K562 (cell line): ENCODE data around the gene ADRA1B. TPM values are rescaled to one million over a fixed set of nuclear protein-coding genes. Genes with fewer than 3 reads are reported as not detected.

ENCODE experiments used
- ATAC-seq: fragments of 200-7000 bp; cut with Tn5 transposase; 3 replicates; pipeline ENCODE4 v1.9.1; 2020; ENCODE audit warnings: moderate library complexity
- BruUV-seq: library from RNA; stranded (reverse); fragments of 400-500 nt; replicated peaks from 2 replicates; lab custom pipeline; 2021; lab: Mats Ljungman, UMichigan
- CTCF ChIA-PET: fragments of 300-600 bp; formaldehyde crosslinking; extraction: SDS; loops from one replicate; lab custom pipeline; 2021; ENCODE audit warnings: low intra/inter-chr PET ratio; lab: Yijun Ruan, JAX
- POLR2A ChIA-PET: fragments of 300-600, 350-650 bp; sonication (Branson Sonifier 250); formaldehyde crosslinking; extraction: SDS; loops from one replicate; lab custom pipeline; 2021; ENCODE audit warnings: antibody characterized with exemption, inconsistent platforms; lab: Yijun Ruan, JAX
- DNase-seq, 4 experiments: peaks; one replicate each; pipeline versions ENCODE4 v3.0.0 to v3.0.0-alpha.2; 2011 to 2018; ENCODE audit warnings: low spot score in 3 of 4, mixed read lengths in 3 of 4; ENCODE audit errors: extremely low read depth in 1 of 4
- FAIRE-seq: peaks from 2 replicates; lab custom pipeline; 2011; peaks lifted over from hg19 to GRCh38; lab: Jason Lieb, UNC
- H2AFZ ChIP-seq: 2 replicates; pipeline ENCODE4 v1.6.0; 2011; ENCODE audit warnings: low read depth, low read length, control low read depth, inconsistent platforms
- H3K27ac ChIP-seq: fragments of 200-600 bp; 3 replicates; pipeline ENCODE4 v1.8.0; 2011; ENCODE audit warnings: low read depth, mild to moderate bottlenecking, control low read depth, inconsistent platforms, low read length, moderate library complexity, mixed read lengths; ENCODE audit errors: extremely low read depth
- H3K27me3 ChIP-seq, 2 experiments: fragments of 300-600 bp in 1 of 2; 2 replicates in 1 of 2; 3 replicates in 1 of 2; pipeline versions ENCODE4 v1.6.0 to v1.8.0; 2011; ENCODE audit warnings: inconsistent platforms in 2 of 2, low read length in 2 of 2, mild to moderate bottlenecking in 1 of 2, mixed read lengths in 1 of 2, moderate library complexity in 1 of 2; ENCODE audit not compliant: control insufficient read depth in 2 of 2, insufficient read depth in 2 of 2
- H3K36me3 ChIP-seq: fragments of 300-600 bp; 3 replicates; pipeline ENCODE4 v1.8.0; 2011; ENCODE audit warnings: mild to moderate bottlenecking, low read length, inconsistent platforms; ENCODE audit not compliant: control insufficient read depth, insufficient read depth
- H3K4me1 ChIP-seq, 2 experiments: fragments of 200-600 bp in 1 of 2; replicated peaks in 1 of 2; 2 replicates in 1 of 2; 3 replicates in 1 of 2; pipeline versions ENCODE4 v1.5.1 to v1.8.0; 2011; ENCODE audit warnings: inconsistent platforms in 2 of 2, low read length in 2 of 2, mild to moderate bottlenecking in 1 of 2, mixed read lengths in 1 of 2, moderate library complexity in 1 of 2; ENCODE audit not compliant: control insufficient read depth in 2 of 2, insufficient read depth in 2 of 2
- H3K4me2 ChIP-seq: 2 replicates; pipeline ENCODE4 v1.6.1; 2011; ENCODE audit warnings: low read length, control low read depth, inconsistent platforms, mixed read lengths; ENCODE audit not compliant: insufficient read depth
- H3K4me3 ChIP-seq: fragments of 200-600 bp; sonication (generic), shearing (Covaris generic); 2 replicates; pipeline ENCODE4 v1.5.1; 2016; ENCODE audit warnings: control low read depth, inconsistent platforms
- H3K79me2 ChIP-seq: fragments of 200-600 bp; 3 replicates; pipeline ENCODE4 v1.8.0; 2011; ENCODE audit warnings: low read length, inconsistent platforms; ENCODE audit not compliant: control insufficient read depth, insufficient read depth
- H3K9ac ChIP-seq, 2 experiments: 2 replicates each; pipeline versions ENCODE4 v1.6.0 to v1.6.1; 2011; ENCODE audit warnings: low read depth in 2 of 2, low read length in 2 of 2, control low read depth in 1 of 2, inconsistent platforms in 1 of 2, mild to moderate bottlenecking in 1 of 2, mixed read lengths in 1 of 2; ENCODE audit not compliant: insufficient read depth in 1 of 2
- H3K9me1 ChIP-seq: one replicate; pipeline ENCODE4 v1.6.0; 2011; ENCODE audit warnings: inconsistent platforms, mild to moderate bottlenecking, low read length, moderate library complexity; ENCODE audit not compliant: control insufficient read depth, insufficient read depth
- H3K9me3 ChIP-seq: replicated peaks from 2 replicates; pipeline ENCODE4 v1.5.1; 2011; ENCODE audit warnings: low read depth, low read length, inconsistent platforms; ENCODE audit not compliant: control insufficient read depth, insufficient read depth
- H4K20me1 ChIP-seq: replicated peaks from 2 replicates; pipeline ENCODE4 v1.6.1; 2011; ENCODE audit warnings: low read length, inconsistent platforms, mixed read lengths; ENCODE audit not compliant: control insufficient read depth, insufficient read depth
- ARNT ChIP-seq, 2 experiments: fragments of 450-650 bp; IDR thresholded peaks; 2 replicates each; pipeline ENCODE4 v1.6.1; 2016; ENCODE audit warnings: mild to moderate bottlenecking in 1 of 2
- ESRRA ChIP-seq: fragments of 450-650 bp; IDR thresholded peaks from 2 replicates; pipeline ENCODE4 v1.6.1; 2014; ENCODE audit warnings: low read depth, mild to moderate bottlenecking, moderate library complexity, borderline replicate concordance
- HNRNPLL ChIP-seq: fragments of 200-400 bp; formaldehyde crosslinking; IDR thresholded peaks from 2 replicates; pipeline ENCODE4 v1.6.1; 2017; ENCODE audit warnings: low read length, low read depth, mild to moderate bottlenecking; ENCODE audit not compliant: poor library complexity, severe bottlenecking
- RB1 ChIP-seq: fragments of 450-650 bp; IDR thresholded peaks from 2 replicates; pipeline ENCODE4 v1.6.1; 2017; ENCODE audit warnings: low read depth, mild to moderate bottlenecking
- RCOR1 ChIP-seq, 2 experiments: IDR thresholded peaks; 2 replicates each; pipeline ENCODE4 v1.6.1; 2012; ENCODE audit warnings: low read depth in 2 of 2, low read length in 2 of 2, borderline replicate concordance in 1 of 2, improper control_type of control experiment in 1 of 2
- SRSF7 ChIP-seq: fragments of 200-400 bp; formaldehyde crosslinking; optimal IDR thresholded peaks from 2 replicates; pipeline ENCODE3; 2017; ENCODE audit warnings: mild to moderate bottlenecking, low read depth, low read length
- ZNF3 ChIP-seq: fragments of 250-450 bp; sonication (Bioruptor Pico); IDR thresholded peaks from 2 replicates; pipeline ENCODE4 v1.5.0; 2021; ENCODE audit warnings: mild to moderate bottlenecking, moderate library complexity
- WGBS: fragments of 100-300 bp; shearing (Covaris generic); methylation state at CpG from one replicate; pipeline ENCODE4 v1.1.6; 2016; ENCODE audit warnings: low coverage, mixed read lengths; ENCODE audit not compliant: insufficient coverage; ENCODE audit errors: missing lambda C conversion rate; 5-methylcytosine and 5-hydroxymethylcytosine counted together
- in situ Hi-C: fragments of 300-500 bp; cut with MboI; formaldehyde crosslinking; loops from 4 replicates; pipeline ENCODE4 v1.15.0; 2018; ENCODE audit warnings: inconsistent platforms, mixed read lengths
- intact Hi-C: fragments of 100-400 bp; cut with micrococcal nuclease; formaldehyde crosslinking; loops from 2 replicates; pipeline ENCODE4 v1.14.2; 2022
- polyA plus RNA-seq, 8 experiments: library from polyadenylated mRNA; depleted of rRNA in 4 of 8; stranded (reverse) in 5 of 8; unstranded in 3 of 8; fragments of >200 nt; fragmentation: Nextera tagmentation in 2 of 8; fragmentation: Illumina TruSeq in 1 of 8; extraction: Ambion mirVana in 2 of 8; extraction: Trizol in 1 of 8; gene quantifications; 2 replicates each; pipeline versions ENCODE4 v1.2.1 to v1.2.3, GENCODE V29; 2011 to 2014; ENCODE audit warnings: inconsistent platforms in 1 of 8, missing spikeins in 1 of 8
- total RNA-seq, 7 experiments: library from RNA; depleted of rRNA in 6 of 7; stranded (reverse); fragments of >200 nt in 6 of 7; fragmentation: Illumina TruSeq in 2 of 7; extraction: Trizol in 2 of 7; gene quantifications; 2 replicates each; pipeline versions ENCODE4 v1.2.1 to v1.2.3, GENCODE V29; 2011 to 2021; ENCODE audit warnings: low replicate concordance in 1 of 7
- TF ChIP-seq, protein P1 (sequence below): sonication (generic); formaldehyde crosslinking; IDR thresholded peaks from 2 replicates; pipeline ENCODE4 v1.8.0; 2023; ENCODE audit warnings: mild to moderate bottlenecking, missing genetic modification reagents

The ADRA1B gene
- total and polyA plus RNA-seq, 9 of the 15 experiments (the other 6 are each of a cell fraction or from before 2014, with no cell fraction given), result not detected

DNA sequence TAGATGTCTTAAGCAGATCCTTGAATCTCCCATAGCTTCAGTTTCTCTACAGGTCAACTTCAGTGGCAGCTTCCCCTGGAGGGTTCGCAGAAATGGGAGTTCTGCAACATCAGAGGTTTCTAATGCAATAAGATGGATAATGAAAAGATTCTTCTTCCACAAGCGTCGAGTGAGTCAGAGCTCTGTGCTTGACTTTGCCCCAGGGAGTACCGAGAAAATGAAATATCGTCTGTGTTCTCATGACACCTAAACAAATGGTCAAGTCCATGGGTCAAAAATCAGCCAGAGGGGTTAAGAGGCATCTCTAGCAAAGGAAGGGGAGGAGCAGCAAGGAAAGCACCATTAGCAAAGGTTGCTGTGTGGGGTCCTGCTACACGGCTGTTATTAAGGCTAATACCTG, 3.2 kb upstream of the ADRA1B start:
- 0% methylated on average over 6 of the region's 6 CpGs for WGBS
- no peak overlapping the region for H3K9ac ChIP-seq
- ChIA-PET POLR2A (interaction anchor here (0.6 kb wide), 1 partner anchor 396 kb away, joined by 3 read pairs; no protein-coding TSS in a partner anchor), CTCF (no interaction called here)
- no peak for FAIRE-seq
- ATAC-seq, result no peak
- no peaks in the 10 kb centered on the region for H3K9me1 ChIP-seq
- no peaks in the 10 kb centered on the region for H3K9me3 ChIP-seq
- no peak overlapping the region for H3K4me3 ChIP-seq
- peaks cover 11 to 36% of the 10 kb centered on the region in 2 experiments; a peak in 3 of 5 replicates for H3K27me3 ChIP-seq
- no peak overlapping the region for H2AFZ ChIP-seq
- intact Hi-C loops (loop anchor here (10.0 kb wide), 1 partner anchor 578 kb away; the partner anchor contains the start of gene IL12B), in situ Hi-C loops (no loop called here)
- H3K4me1 ChIP-seq, result peaks cover 0 to 4% of the 10 kb centered on the region in 2 experiments; a peak in 1 of 5 replicates
- TF ChIP-seq, protein P1, sequence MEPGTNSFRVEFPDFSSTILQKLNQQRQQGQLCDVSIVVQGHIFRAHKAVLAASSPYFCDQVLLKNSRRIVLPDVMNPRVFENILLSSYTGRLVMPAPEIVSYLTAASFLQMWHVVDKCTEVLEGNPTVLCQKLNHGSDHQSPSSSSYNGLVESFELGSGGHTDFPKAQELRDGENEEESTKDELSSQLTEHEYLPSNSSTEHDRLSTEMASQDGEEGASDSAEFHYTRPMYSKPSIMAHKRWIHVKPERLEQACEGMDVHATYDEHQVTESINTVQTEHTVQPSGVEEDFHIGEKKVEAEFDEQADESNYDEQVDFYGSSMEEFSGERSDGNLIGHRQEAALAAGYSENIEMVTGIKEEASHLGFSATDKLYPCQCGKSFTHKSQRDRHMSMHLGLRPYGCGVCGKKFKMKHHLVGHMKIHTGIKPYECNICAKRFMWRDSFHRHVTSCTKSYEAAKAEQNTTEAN (CRISPR knock-in tag), result no peak
- TF ChIP-seq RCOR1 (IDR thresholded peaks at IDR 0.05; ENCODE audit: borderline replicate concordance in 1 of 2, low read depth in 2 of 2, low read length in 2 of 2) (no peak), SRSF7 (no peak), HNRNPLL (no peak), ESRRA (no peak), RB1 (no peak), ZNF3 (CRISPR knock-in tag) (no peak), ARNT (IDR thresholded peaks at IDR 0.05) (no peak)
- no TSS peak for BruUV-seq
- H3K36me3 ChIP-seq, result no peaks in the 10 kb centered on the region
- H3K27ac ChIP-seq, result no peak overlapping the region
- H3K79me2 ChIP-seq, result no peaks in the 10 kb centered on the region
- no peak for DNase-seq
- H4K20me1 ChIP-seq, result no peaks in the 10 kb centered on the region
- H3K4me2 ChIP-seq, result no peak overlapping the region
